Activated CD4-positive, alpha-beta T cell treated with anti-CD3 and anti-CD28 coated beads, Interleukin-2, amount 10 ng/mL, durations not matched to agents 7 days and 5 days (primary cell): ENCODE measurements around the gene FOLR1. TPM values are rescaled to one million over a fixed set of nuclear protein-coding genes. Genes with fewer than 3 reads are reported as not detected.

Experiments
- CTCF ChIA-PET: fragments of 350-600 bp; sonication (Branson Sonifier 250); formaldehyde crosslinking; loops from one replicate; lab custom pipeline; 2021; ENCODE audit warnings: antibody characterized with exemption; lab: Charles Lee
- POLR2A ChIA-PET: fragments of 350-600 bp; sonication (Branson Sonifier 250); formaldehyde crosslinking; loops from one replicate; lab custom pipeline; 2021; ENCODE audit warnings: antibody characterized with exemption; lab: Charles Lee
- DNase-seq: peaks from one replicate; pipeline ENCODE4 v3.0.0-alpha.2; 2020
- H3K27ac Mint-ChIP-seq: one replicate; pipeline ENCODE4 v1.8.0; 2021; ENCODE audit warnings: mild to moderate bottlenecking, moderate library complexity, mixed read lengths
- H3K27me3 Mint-ChIP-seq: one replicate; pipeline ENCODE4 v1.8.0; 2021; ENCODE audit warnings: mixed read lengths
- H3K36me3 Mint-ChIP-seq: one replicate; pipeline ENCODE4 v1.8.0; 2021; ENCODE audit warnings: low read depth, mixed read lengths
- H3K4me1 Mint-ChIP-seq: one replicate; pipeline ENCODE4 v1.8.0; 2021; ENCODE audit warnings: mixed read lengths
- H3K4me3 Mint-ChIP-seq: one replicate; pipeline ENCODE4 v1.8.0; 2021; ENCODE audit warnings: mild to moderate bottlenecking, moderate library complexity, mixed read lengths
- H3K9me3 Mint-ChIP-seq: one replicate; pipeline ENCODE4 v1.8.0; 2021; ENCODE audit warnings: mixed read lengths
- total RNA-seq, 2 experiments: library from RNA; stranded (reverse); gene quantifications; one replicate each; pipeline ENCODE4 v1.2.3, GENCODE V29; 2021

FOLR1 gene
- total RNA-seq, 2 experiments from 2014 or later, result not detected

GRCh38 chr11:72241291-72241781 is 49.4 kb downstream of the FOLR1 start:
- no peak overlapping the region for H3K4me3 Mint-ChIP-seq
- H3K27me3 Mint-ChIP-seq, result peaks cover 41% of the 10 kb centered on the region
- no peaks in the 10 kb centered on the region for H3K9me3 Mint-ChIP-seq
- peaks cover 25% of the 10 kb centered on the region for H3K4me1 Mint-ChIP-seq
- POLR2A ChIA-PET, result interaction anchor here (0.5 kb wide), 1 partner anchor 317 kb away, joined by 4 read pairs; no protein-coding TSS in a partner anchor
- no peak overlapping the region for H3K27ac Mint-ChIP-seq
- CTCF ChIA-PET, result interaction anchor here (0.8 to 1.0 kb wide), 2 partner anchors 18 to 263 kb away, joined by 3 read pairs; no protein-coding TSS in a partner anchor
- peaks cover 18% of the 10 kb centered on the region for H3K36me3 Mint-ChIP-seq
- no peak for DNase-seq

DNA sequence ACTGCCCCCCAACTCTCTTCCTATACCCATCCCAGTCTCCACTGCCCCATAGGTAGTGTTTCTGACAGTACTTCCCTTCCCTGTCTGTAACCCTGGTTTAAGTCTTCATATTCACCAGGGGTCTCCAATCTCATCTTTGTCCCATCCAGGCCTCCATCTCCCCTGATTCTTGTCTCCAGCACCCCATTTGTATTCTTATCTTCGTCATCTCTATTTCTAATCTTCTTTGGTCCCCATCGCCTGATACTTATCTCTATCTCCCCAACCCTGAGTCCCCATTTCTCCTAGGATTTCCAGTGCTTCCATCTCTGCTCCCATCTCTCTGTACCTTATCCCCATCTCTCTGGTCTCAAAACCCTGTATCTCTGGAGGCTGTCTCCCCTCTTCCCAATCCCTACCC is 50.2 kb downstream of the FOLR1 start:
- no peaks in the 10 kb centered on the region for H3K9me3 Mint-ChIP-seq
- H3K4me1 Mint-ChIP-seq, result peaks cover 25% of the 10 kb centered on the region
- no peak for DNase-seq
- POLR2A ChIA-PET, result no interaction called here
- H3K4me3 Mint-ChIP-seq, result no peak overlapping the region
- CTCF ChIA-PET, result no interaction called here
- H3K27me3 Mint-ChIP-seq, result peaks cover 41% of the 10 kb centered on the region
- peaks cover 16% of the 10 kb centered on the region for H3K36me3 Mint-ChIP-seq
- no peak overlapping the region for H3K27ac Mint-ChIP-seq

- peaks cover 46% of the 10 kb centered on the region for H3K27me3 Mint-ChIP-seq
- ChIA-PET POLR2A (no interaction called here), CTCF (interaction anchor here (0.8 to 1.1 kb wide), 2 partner anchors 9 to 12 kb away, joined by 3 read pairs; no protein-coding TSS in a partner anchor)
- no peak for DNase-seq
- H3K4me3 Mint-ChIP-seq, result no peak overlapping the region
- peak overlapping the region; percentile 26 for H3K27ac Mint-ChIP-seq
- peaks cover 25% of the 10 kb centered on the region for H3K4me1 Mint-ChIP-seq
- H3K36me3 Mint-ChIP-seq, result peaks cover 13% of the 10 kb centered on the region
- H3K9me3 Mint-ChIP-seq, result no peaks in the 10 kb centered on the region
These were observed 51.5 kb downstream of the FOLR1 start for GRCh38 chr11:72243173-72244059.

DNA sequence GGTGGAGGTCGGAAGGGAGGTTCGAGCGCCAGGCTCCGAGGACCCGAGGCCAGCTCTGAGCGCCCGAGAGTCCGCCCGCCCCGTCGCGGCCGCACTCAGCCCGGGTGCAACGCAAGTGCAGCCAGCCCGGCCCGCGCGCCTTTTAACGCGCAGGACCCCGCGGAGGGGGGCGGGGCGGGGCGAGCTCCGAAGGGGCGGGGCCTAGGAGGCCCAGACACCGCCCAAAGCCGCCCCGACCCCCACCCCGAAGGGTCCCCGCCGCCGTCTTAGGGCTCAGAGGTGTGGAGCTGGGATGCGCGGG is 52.1 kb downstream of the FOLR1 start, which contains the start of gene PHOX2A:
Gene PHOX2A (minus strand): TSS at position 117 of the 301 bp plus-strand sequence. CDS start 172 bp downstream, outside the sequence.
- Mint-ChIP-seq H3K27me3 (peaks cover 44% of the 10 kb centered on the region), H3K27ac (peak within 1 kb of the TSS; percentile 63), H3K9me3 (no peaks in the 10 kb centered on the region), H3K36me3 (peaks cover 10% of the 10 kb centered on the region), H3K4me3 (no peak within 1 kb of the TSS), H3K4me1 (peaks cover 21% of the 10 kb centered on the region)
- no peak for DNase-seq
- ChIA-PET POLR2A (no interaction called here), CTCF (no interaction called here)

- H3K27me3 Mint-ChIP-seq, result peaks cover 41% of the 10 kb centered on the region
- peaks cover 18% of the 10 kb centered on the region for H3K4me1 Mint-ChIP-seq
- peak overlapping the region; percentile 63 for H3K27ac Mint-ChIP-seq
- H3K36me3 Mint-ChIP-seq, result peaks cover 8% of the 10 kb centered on the region
- no peaks in the 10 kb centered on the region for H3K9me3 Mint-ChIP-seq
- H3K4me3 Mint-ChIP-seq, result no peak overlapping the region
- ChIA-PET POLR2A (no interaction called here), CTCF (interaction anchor here (0.8 to 2.2 kb wide), 2 partner anchors 10 to 190 kb away, joined by 3 to 6 read pairs; partner anchors contain the start of gene CLPB)
- no peak for DNase-seq
These were observed 52.7 kb downstream of the FOLR1 start for GRCh38 chr11:72244361-72245262.

DNA sequence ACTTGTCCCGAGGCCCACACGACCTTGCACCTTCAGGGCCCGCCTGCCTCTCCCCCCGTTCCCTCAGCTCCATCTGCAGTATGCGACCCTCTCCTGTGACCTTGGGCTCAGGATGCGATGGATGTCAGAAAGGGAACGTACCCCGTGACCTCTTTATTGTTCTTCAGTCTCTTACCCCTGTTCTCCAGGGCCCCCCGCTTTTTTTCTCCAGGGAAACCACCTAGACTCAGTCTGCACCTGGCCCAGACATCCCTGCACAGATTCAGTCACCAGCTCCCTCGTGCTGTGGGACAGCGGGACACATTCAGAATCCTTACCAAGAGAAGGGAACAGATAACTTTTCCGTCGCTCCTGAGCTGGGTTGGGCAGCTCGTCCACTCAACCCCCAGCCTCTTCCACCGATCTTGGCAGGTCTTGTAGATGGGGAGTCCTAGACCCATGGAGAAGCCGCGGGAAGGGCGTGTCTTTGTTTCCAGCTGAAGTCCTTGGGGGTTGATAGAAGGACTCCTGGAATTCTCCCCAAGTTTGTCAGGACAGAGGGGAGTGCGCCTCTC is 53.4 kb downstream of the FOLR1 start:
- POLR2A ChIA-PET, result no interaction called here
- H3K4me1 Mint-ChIP-seq, result peaks cover 16% of the 10 kb centered on the region

More for the DNA sequence above, 53.4 kb downstream of the FOLR1 start:
- H3K27me3 Mint-ChIP-seq, result peaks cover 40% of the 10 kb centered on the region
- no peak overlapping the region for H3K27ac Mint-ChIP-seq
- DNase-seq, result no peak
- no peaks in the 10 kb centered on the region for H3K9me3 Mint-ChIP-seq
- CTCF ChIA-PET, result interaction anchor here (0.7 to 2.2 kb wide), 3 partner anchors 11 to 189 kb away, joined by 3 to 6 read pairs (median 4); partner anchors contain the start of gene CLPB
- H3K4me3 Mint-ChIP-seq, result no peak overlapping the region
- H3K36me3 Mint-ChIP-seq, result peaks cover 8% of the 10 kb centered on the region

Other genes with a start within 250 kb of the FOLR1 start
- gene IL18BP, start 193.2 kb upstream of the FOLR1 start, total RNA-seq, result 10 to 100 TPM; 15.3 to 16.5 TPM
- gene NUMA1, start 111.6 kb upstream of the FOLR1 start, total RNA-seq, result 100 to 1,000 TPM; 217 to 227 TPM
- gene LRRC51, start 111.3 kb upstream of the FOLR1 start, total RNA-seq, result 1 to 10 TPM; 9.3 to 9.5 TPM
- gene LAMTOR1, start 88.8 kb upstream of the FOLR1 start, total RNA-seq, result 10 to 100 TPM; 68.1 to 70.4 TPM
- not detected for gene TOMT, start 86.2 kb upstream of the FOLR1 start, total RNA-seq
- 10 to 100 TPM; 74.5 to 79.6 TPM for gene ANAPC15, start 79.4 kb upstream of the FOLR1 start, total RNA-seq
- not detected for gene FOLR3, start 56.4 kb upstream of the FOLR1 start, total RNA-seq
- not detected for gene FOLR2, start 24.7 kb downstream of the FOLR1 start, total RNA-seq
- gene INPPL1, start 32.6 kb downstream of the FOLR1 start, total RNA-seq, result 100 to 1,000 TPM; 112 to 122 TPM
- not detected for gene PHOX2A, start 52.0 kb downstream of the FOLR1 start, total RNA-seq
- 10 to 100 TPM; 19.9 to 21.0 TPM for gene CLPB, start 242.4 kb downstream of the FOLR1 start, total RNA-seq